Smooth muscle cell (in vitro differentiated cells): Measurements from ENCODE around the gene DUSP28. TPM values are rescaled to one million over a fixed set of nuclear protein-coding genes. Genes with fewer than 3 reads are reported as not detected.

Source experiments
- DNase-seq: peaks from one replicate; lab custom pipeline; 2025; ENCODE audit not compliant: unreplicated experiment; lab: John Stamatoyannopoulos, UW
- H2AFZ ChIP-seq: fragments of 200-600 bp; sonication (generic); 2 replicates; pipeline ENCODE4 v1.6.0; 2016; ENCODE audit warnings: antibody characterized with exemption, low read depth, mild to moderate bottlenecking
- H3F3A ChIP-seq: fragments of 200-600 bp; sonication (generic); 2 replicates; pipeline ENCODE4 v1.6.0; 2017; ENCODE audit warnings: antibody characterized with exemption, low read depth
- H3K27ac ChIP-seq: fragments of 200-600 bp; sonication (generic); 2 replicates; pipeline ENCODE4 v1.5.1; 2016; ENCODE audit warnings: low read depth, mild to moderate bottlenecking
- H3K27me3 ChIP-seq: fragments of 200-600 bp; sonication (generic); 2 replicates; pipeline ENCODE4 v1.6.1; 2016; ENCODE audit warnings: low read depth, mild to moderate bottlenecking
- H3K36me3 ChIP-seq: fragments of 200-600 bp; sonication (generic); 2 replicates; pipeline ENCODE4 v1.5.1; 2016; ENCODE audit warnings: low read depth
- H3K4me1 ChIP-seq: fragments of 200-600 bp; sonication (generic); 2 replicates; pipeline ENCODE4 v1.5.1; 2016; ENCODE audit warnings: low read depth
- H3K4me2 ChIP-seq: fragments of 200-600 bp; sonication (generic); 2 replicates; pipeline ENCODE4 v1.6.0; 2016; ENCODE audit warnings: mild to moderate bottlenecking
- H3K4me3 ChIP-seq: fragments of 200-600 bp; sonication (generic); 2 replicates; pipeline ENCODE4 v1.5.1; 2016; ENCODE audit warnings: mild to moderate bottlenecking
- H3K79me2 ChIP-seq: fragments of 200-600 bp; sonication (generic); 2 replicates; pipeline ENCODE4 v1.6.0; 2016; ENCODE audit warnings: low read depth, mild to moderate bottlenecking
- H3K9ac ChIP-seq: fragments of 200-600 bp; sonication (generic); 2 replicates; pipeline ENCODE4 v1.6.0; 2016; ENCODE audit warnings: low read depth
- H3K9me3 ChIP-seq: fragments of 200-600 bp; sonication (generic); replicated peaks from 2 replicates; pipeline ENCODE4 v1.5.1; 2016; ENCODE audit warnings: low read depth
- H4K20me1 ChIP-seq: fragments of 200-600 bp; sonication (generic); 2 replicates; pipeline ENCODE4 v1.6.0; 2016; ENCODE audit warnings: low read depth
- WGBS: methylation state at CpG from one replicate; pipeline ENCODE4 v1.1.7; 2016; ENCODE audit warnings: low lambda C conversion rate; 5-methylcytosine and 5-hydroxymethylcytosine counted together
- polyA plus RNA-seq: library from polyadenylated mRNA; unstranded; fragments of >200 nt; fragmentation: Nextera tagmentation; extraction: Ambion mirVana; gene quantifications from 2 replicates; pipeline ENCODE4 v1.2.1, GENCODE V29; 2016
- total RNA-seq: library from RNA; depleted of rRNA; stranded (reverse); fragments of >200 nt; gene quantifications from 2 replicates; pipeline ENCODE4 v1.2.3, GENCODE V29; 2014
- TF ChIP-seq, protein P1 (sequence below): fragments of 200-600 bp; sonication (generic); IDR thresholded peaks from 2 replicates; pipeline ENCODE4 v1.5.1; 2017; ENCODE audit warnings: borderline replicate concordance, mild to moderate bottlenecking, antibody characterized with exemption; ENCODE audit not compliant: insufficient read depth, poor library complexity, severe bottlenecking

The DUSP28 gene
- total and polyA plus RNA-seq, 2 experiments from 2014 or later: 2.2 to 6.4 TPM

DNA sequence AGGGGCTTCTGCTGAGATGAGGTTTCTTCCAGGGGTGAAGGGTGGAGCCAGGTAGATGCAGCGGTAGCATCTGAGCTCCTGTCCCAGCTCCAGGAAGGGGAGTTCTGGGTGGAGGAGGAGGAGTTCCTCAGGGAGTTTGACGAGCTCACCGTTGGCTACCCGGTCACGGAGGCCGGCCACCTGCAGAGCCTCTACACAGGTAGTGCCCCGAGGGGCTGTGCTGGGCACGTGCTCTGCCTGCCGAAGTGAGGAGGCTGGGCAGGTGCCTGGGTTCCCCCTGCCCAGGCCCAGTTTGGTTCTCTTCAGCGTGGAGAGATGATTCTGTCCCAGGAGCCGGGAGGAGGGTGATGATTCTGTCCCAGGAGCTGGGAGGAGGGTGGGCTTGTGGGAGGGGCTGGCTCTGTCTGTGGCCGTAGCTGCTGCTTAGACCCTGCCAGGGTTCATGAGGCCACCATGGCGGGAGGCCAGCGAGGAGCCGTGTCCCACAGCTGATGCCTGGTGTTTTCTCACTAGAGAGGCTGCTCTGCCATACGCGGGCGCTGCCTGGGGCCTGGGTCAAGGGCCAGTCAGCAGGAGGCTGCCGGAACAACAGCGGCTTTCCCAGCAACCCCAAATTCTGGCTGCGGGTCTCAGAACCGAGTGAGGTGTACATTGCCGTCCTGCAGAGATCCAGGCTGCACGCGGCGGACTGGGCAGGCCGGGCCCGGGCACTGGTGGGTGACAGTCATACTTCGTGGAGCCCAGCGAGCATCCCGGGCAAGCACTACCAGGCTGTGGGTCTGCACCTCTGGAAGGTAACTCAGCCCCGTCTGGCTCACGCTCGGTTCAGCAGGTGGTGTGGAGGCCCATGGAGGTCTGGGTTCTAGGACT is 34.6 kb downstream of the DUSP28 start:
- H3F3A ChIP-seq: no peaks in the 10 kb centered on the region
- no peak for DNase-seq
- 96% methylated on average over 34 of the region's 34 CpGs for WGBS

DNA sequence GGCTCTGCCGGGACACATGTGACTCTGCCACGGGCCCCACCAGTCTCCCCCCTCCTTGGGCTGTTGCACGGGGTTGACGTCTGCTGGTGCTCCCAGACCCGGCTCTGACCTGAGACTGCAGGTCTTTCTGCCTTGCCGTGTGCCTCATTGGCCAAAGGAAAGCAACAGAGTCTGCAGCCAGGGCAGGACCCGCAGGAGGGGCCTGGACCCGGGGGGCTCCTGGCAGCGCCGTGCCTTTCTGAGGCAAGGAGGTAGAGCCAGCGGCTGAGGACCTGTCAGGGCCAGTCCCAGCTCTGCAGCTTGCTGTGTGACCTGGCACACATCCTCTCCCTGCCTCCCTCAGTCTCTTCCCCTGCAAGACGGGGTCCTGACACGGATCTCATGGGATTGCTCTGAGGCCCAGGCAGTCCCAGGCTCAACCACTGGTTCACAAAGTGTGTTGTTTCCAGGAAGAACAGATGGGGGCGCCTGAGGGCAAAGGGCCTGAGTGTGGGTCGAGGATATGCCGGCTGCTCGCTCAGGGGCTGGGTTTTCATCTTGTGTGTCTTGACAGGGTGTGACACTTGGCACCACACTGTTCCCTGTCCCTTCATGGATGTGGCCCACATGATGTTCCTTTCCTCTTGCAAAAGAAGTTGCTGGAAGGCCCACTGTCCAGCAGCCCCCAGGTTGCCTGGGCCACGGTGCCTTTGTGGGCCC is 35.4 kb downstream of the DUSP28 start:
- no peak overlapping the region for H3K4me2 ChIP-seq
- H3K27ac ChIP-seq: no peak overlapping the region
- H2AFZ ChIP-seq: no peak overlapping the region
- no peaks in the 10 kb centered on the region for H3K36me3 ChIP-seq
- H3F3A ChIP-seq: no peaks in the 10 kb centered on the region
- H3K9ac ChIP-seq: no peak overlapping the region
- TF ChIP-seq, protein P1, sequence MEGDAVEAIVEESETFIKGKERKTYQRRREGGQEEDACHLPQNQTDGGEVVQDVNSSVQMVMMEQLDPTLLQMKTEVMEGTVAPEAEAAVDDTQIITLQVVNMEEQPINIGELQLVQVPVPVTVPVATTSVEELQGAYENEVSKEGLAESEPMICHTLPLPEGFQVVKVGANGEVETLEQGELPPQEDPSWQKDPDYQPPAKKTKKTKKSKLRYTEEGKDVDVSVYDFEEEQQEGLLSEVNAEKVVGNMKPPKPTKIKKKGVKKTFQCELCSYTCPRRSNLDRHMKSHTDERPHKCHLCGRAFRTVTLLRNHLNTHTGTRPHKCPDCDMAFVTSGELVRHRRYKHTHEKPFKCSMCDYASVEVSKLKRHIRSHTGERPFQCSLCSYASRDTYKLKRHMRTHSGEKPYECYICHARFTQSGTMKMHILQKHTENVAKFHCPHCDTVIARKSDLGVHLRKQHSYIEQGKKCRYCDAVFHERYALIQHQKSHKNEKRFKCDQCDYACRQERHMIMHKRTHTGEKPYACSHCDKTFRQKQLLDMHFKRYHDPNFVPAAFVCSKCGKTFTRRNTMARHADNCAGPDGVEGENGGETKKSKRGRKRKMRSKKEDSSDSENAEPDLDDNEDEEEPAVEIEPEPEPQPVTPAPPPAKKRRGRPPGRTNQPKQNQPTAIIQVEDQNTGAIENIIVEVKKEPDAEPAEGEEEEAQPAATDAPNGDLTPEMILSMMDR: peak; percentile 5
- 81% methylated on average over 18 of the region's 18 CpGs for WGBS
- no peak overlapping the region for H3K4me3 ChIP-seq
- no peak for DNase-seq
- peaks cover 37% of the 10 kb centered on the region for H4K20me1 ChIP-seq
- H3K27me3 ChIP-seq: no peaks in the 10 kb centered on the region
- H3K9me3 ChIP-seq: no peaks in the 10 kb centered on the region
- no peaks in the 10 kb centered on the region for H3K4me1 ChIP-seq
- H3K79me2 ChIP-seq: no peaks in the 10 kb centered on the region

More for the DNA sequence above, 34.6 kb downstream of the DUSP28 start:
- peaks cover 2% of the 10 kb centered on the region for H3K79me2 ChIP-seq
- no peaks in the 10 kb centered on the region for H3K4me1 ChIP-seq
- peaks cover 41% of the 10 kb centered on the region for H4K20me1 ChIP-seq
- no peak overlapping the region for H3K4me3 ChIP-seq
- no peaks in the 10 kb centered on the region for H3K27me3 ChIP-seq
- H3K36me3 ChIP-seq: no peaks in the 10 kb centered on the region
- TF ChIP-seq, protein P1: no peak
- H3K9ac ChIP-seq: no peak overlapping the region
- no peaks in the 10 kb centered on the region for H3K9me3 ChIP-seq
- H2AFZ ChIP-seq: no peak overlapping the region
- no peak overlapping the region for H3K27ac ChIP-seq
- H3K4me2 ChIP-seq: no peak overlapping the region

DNA sequence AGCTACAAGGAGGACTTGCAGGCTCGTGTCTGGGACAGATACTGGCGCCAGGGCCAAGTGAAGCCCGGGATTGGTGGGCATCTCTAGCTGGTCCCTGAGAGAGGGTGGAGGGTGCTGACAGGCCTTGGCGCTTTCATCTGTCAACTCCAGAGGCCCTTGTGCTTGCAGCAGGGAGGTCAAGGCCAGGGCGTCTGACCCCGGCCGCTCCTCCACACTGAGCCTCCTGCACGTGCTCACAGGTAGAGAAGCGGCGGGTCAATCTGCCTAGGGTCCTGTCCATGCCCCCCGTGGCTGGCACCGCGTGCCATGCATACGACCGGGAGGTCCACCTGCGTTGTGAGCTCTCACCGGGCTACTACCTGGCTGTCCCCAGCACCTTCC is 35.9 kb downstream of the DUSP28 start:
- Histone ChIP-seq H3K9ac (no peak overlapping the region), H3K27ac (no peak overlapping the region), H3F3A (no peaks in the 10 kb centered on the region), H3K27me3 (no peaks in the 10 kb centered on the region), H3K9me3 (no peaks in the 10 kb centered on the region), H3K4me2 (no peak overlapping the region), H3K36me3 (no peaks in the 10 kb centered on the region), H2AFZ (no peak overlapping the region), H3K4me1 (no peaks in the 10 kb centered on the region), H3K4me3 (no peak overlapping the region), H4K20me1 (peaks cover 34% of the 10 kb centered on the region), H3K79me2 (no peaks in the 10 kb centered on the region)
- no peak for DNase-seq
- TF ChIP-seq, protein P1: no peak
- WGBS: 99% methylated on average over 17 of the region's 17 CpGs
